K562 (cell line): ENCODE data around the gene CASP2. TPM values are rescaled to one million over a fixed set of nuclear protein-coding genes. Genes with fewer than 3 reads are reported as not detected.
A peak's percentile ranks its signal among the peaks of the same experiment; 100 is the strongest.

Experiments used
- BRF1 ChIP-seq: IDR thresholded peaks from 3 replicates; pipeline ENCODE4 v1.6.1; 2011; ENCODE audit warnings: borderline replicate concordance, mild to moderate bottlenecking; ENCODE audit not compliant: insufficient read length; ENCODE audit errors: extremely low read depth
- CREB3L1 ChIP-seq: fragments of 450-650 bp; IDR thresholded peaks from 2 replicates; pipeline ENCODE4 v1.6.1; 2014; ENCODE audit warnings: low read depth, mild to moderate bottlenecking, moderate library complexity, borderline replicate concordance
- DDX20 ChIP-seq: fragments of 450-650 bp; IDR thresholded peaks from 2 replicates; pipeline ENCODE4 v1.6.1; 2016; ENCODE audit warnings: missing genetic modification characterization, low read depth, mild to moderate bottlenecking, missing compliant biosample characterization, moderate library complexity
- ILF3 ChIP-seq: fragments of 450-650 bp; IDR thresholded peaks from 2 replicates; pipeline ENCODE4 v1.6.1; 2018; ENCODE audit warnings: antibody characterized with exemption, mild to moderate bottlenecking, moderate library complexity, borderline replicate concordance
- ILK ChIP-seq: fragments of 450-650 bp; IDR thresholded peaks from 2 replicates; pipeline ENCODE4 v1.6.1; 2016; ENCODE audit warnings: missing genetic modification characterization, low read depth, mild to moderate bottlenecking, missing compliant biosample characterization, moderate library complexity, borderline replicate concordance
- MCM3 ChIP-seq: fragments of 450-650 bp; IDR thresholded peaks from 2 replicates; pipeline ENCODE4 v1.6.1; 2016
- MLLT1 ChIP-seq, 2 experiments: fragments of 450-650 bp; IDR thresholded peaks; 2 replicates each; pipeline ENCODE4 v1.6.1; 2016
- NONO ChIP-seq, 2 experiments: fragments of 200-400 bp in 1 of 2; fragments of 450-650 bp in 1 of 2; formaldehyde crosslinking in 1 of 2; IDR thresholded peaks; 2 replicates each; pipeline ENCODE4 v1.6.1; 2017; ENCODE audit warnings: low read depth in 2 of 2, mild to moderate bottlenecking in 2 of 2, moderate library complexity in 2 of 2, low read length in 1 of 2
- RBBP5 ChIP-seq: fragments of 200-600 bp; sonication (generic); IDR thresholded peaks from 2 replicates; pipeline ENCODE4 v1.6.1; 2012; ENCODE audit warnings: borderline replicate concordance, mild to moderate bottlenecking, low read length, control low read depth, inconsistent platforms; ENCODE audit not compliant: insufficient read depth, poor library complexity, severe bottlenecking
- RBM17 ChIP-seq: fragments of 200-400 bp; formaldehyde crosslinking; IDR thresholded peaks from 2 replicates; pipeline ENCODE4 v1.6.1; 2017; ENCODE audit warnings: low read depth, mild to moderate bottlenecking, low read length, borderline replicate concordance
- RFX1 ChIP-seq: fragments of 450-650 bp; IDR thresholded peaks from 2 replicates; pipeline ENCODE4 v1.6.1; 2016; ENCODE audit warnings: mild to moderate bottlenecking, moderate library complexity
- SRF ChIP-seq, 2 experiments: fragments of 250-450, 450-650 bp in 1 of 2; sonication (Bioruptor Pico) in 1 of 2; sonication (generic) in 1 of 2; formaldehyde crosslinking; IDR thresholded peaks; 2 replicates each; pipeline versions ENCODE4 v1.5.0 to v1.5.1; 2020 to 2022; ENCODE audit warnings: mild to moderate bottlenecking in 1 of 2, missing genetic modification reagents in 1 of 2
- ZBTB8A ChIP-seq: fragments of 450-650 bp; IDR thresholded peaks from 2 replicates; pipeline ENCODE4 v1.6.1; 2018; ENCODE audit warnings: mild to moderate bottlenecking, moderate library complexity; ENCODE audit not compliant: partially characterized antibody
- ZNF318 ChIP-seq, 2 experiments: fragments of 450-650 bp; IDR thresholded peaks; 2 replicates each; pipeline ENCODE4 v1.6.1; 2016; ENCODE audit warnings: mild to moderate bottlenecking in 2 of 2, borderline replicate concordance in 1 of 2, low read depth in 1 of 2, moderate library complexity in 1 of 2
- ZNF655 ChIP-seq: fragments of 250-450 bp; sonication (Bioruptor Pico); IDR thresholded peaks from 2 replicates; pipeline ENCODE4 v1.5.0; 2021
- polyA plus RNA-seq, 8 experiments: library from polyadenylated mRNA; depleted of rRNA in 4 of 8; stranded (reverse) in 5 of 8; unstranded in 3 of 8; fragments of >200 nt; fragmentation: Nextera tagmentation in 2 of 8; fragmentation: Illumina TruSeq in 1 of 8; extraction: Ambion mirVana in 2 of 8; extraction: Trizol in 1 of 8; gene quantifications; 2 replicates each; pipeline versions ENCODE4 v1.2.1 to v1.2.3, GENCODE V29; 2011 to 2014; ENCODE audit warnings: inconsistent platforms in 1 of 8, missing spikeins in 1 of 8
- total RNA-seq, 7 experiments: library from RNA; depleted of rRNA in 6 of 7; stranded (reverse); fragments of >200 nt in 6 of 7; fragmentation: Illumina TruSeq in 2 of 7; extraction: Trizol in 2 of 7; gene quantifications; 2 replicates each; pipeline versions ENCODE4 v1.2.1 to v1.2.3, GENCODE V29; 2011 to 2021; ENCODE audit warnings: low replicate concordance in 1 of 7

Gene CASP2
- total and polyA plus RNA-seq, 9 of the 15 experiments (the other 6 are each of a cell fraction or from before 2014, with no cell fraction given): 18.8 to 64.9 (median 24.1) TPM

- TF ChIP-seq RBBP5 (no peak), ILF3 (no peak), NONO (IDR thresholded peaks at IDR 0.05; ENCODE audit: low read depth in 2 of 2, low read length in 1 of 2) (no peak), SRF (CRISPR knock-in tag; IDR thresholded peaks at IDR 0.05) (no peak), RFX1 (peak; percentile 55; the same call in 1 of the 2 replicates), ILK (tag) (no peak), ZBTB8A (no peak), ZNF318 (IDR thresholded peaks at IDR 0.05; ENCODE audit: borderline replicate concordance in 1 of 2, low read depth in 1 of 2) (no peak), MLLT1 (IDR thresholded peaks at IDR 0.05) (no peak), BRF1 (no peak), DDX20 (tag) (no peak), ZNF655 (no peak), RBM17 (no peak), MCM3 (no peak), CREB3L1 (no peak)
Measured at GRCh38 chr7:143256932-143257331, 31.2 kb upstream of the CASP2 start (continued).
